ENCODE results near the gene TMEM81.

TMEM81 gene

GRCh38 chr1:205037539-205037938, 46.7 kb downstream of the TMEM81 start:
- TF ChIP-seq EP300 (IDR thresholded peaks at IDR 0.05; ENCODE audit: borderline replicate concordance) (no peak), NFIC (IDR thresholded peaks at IDR 0.05) (no peak), TEAD4 (IDR thresholded peaks at IDR 0.05) (no peak), TCF12 (IDR thresholded peaks at IDR 0.05; ENCODE audit: low read depth) (no peak)
